NCI-H1694 treated with DMSO at 0.1 percent for 48 hours (cell line): ENCODE data around the gene MGMT.

ENCODE experiments used
- DNase-seq: peaks from one replicate; lab custom pipeline; 2025; lab: John Stamatoyannopoulos, UW

The MGMT gene

GRCh38 chr10:129624526-129624925, 157.5 kb downstream of the MGMT start:
- DNase-seq, result no peak

GRCh38 chr10:129626309-129626708, 159.3 kb downstream of the MGMT start:
- DNase-seq, result no peak

- no peak for DNase-seq
These were observed 159.9 kb downstream of the MGMT start for GRCh38 chr10:129626796-129627435.

- DNase-seq, result no peak
These were observed 160.4 kb downstream of the MGMT start for GRCh38 chr10:129627442-129627841.

GRCh38 chr10:129628823-129629222, 161.8 kb downstream of the MGMT start:
- no peak for DNase-seq

- no peak for DNase-seq
These were observed 162.9 kb downstream of the MGMT start for GRCh38 chr10:129629911-129630310.

- no peak for DNase-seq
These were observed 164.0 kb downstream of the MGMT start for GRCh38 chr10:129631006-129631405.

- no peak for DNase-seq
These were observed 165.0 kb downstream of the MGMT start for GRCh38 chr10:129631870-129632623.

GRCh38 chr10:129637010-129637409, 170.0 kb downstream of the MGMT start:
- DNase-seq, result no peak

- no peak for DNase-seq
These were observed 170.8 kb downstream of the MGMT start for GRCh38 chr10:129637846-129638245.

- DNase-seq, result no peak
These were observed 174.3 kb downstream of the MGMT start for GRCh38 chr10:129641351-129641750.

- DNase-seq, result no peak
These were observed 174.9 kb downstream of the MGMT start for GRCh38 chr10:129641982-129642381.

GRCh38 chr10:129642427-129642826, 175.4 kb downstream of the MGMT start:
- no peak for DNase-seq

GRCh38 chr10:129643266-129643665, 176.2 kb downstream of the MGMT start:
- DNase-seq, result no peak

GRCh38 chr10:129645487-129645886, 178.4 kb downstream of the MGMT start:
- DNase-seq, result no peak

- DNase-seq, result no peak
These were observed 179.9 kb downstream of the MGMT start for GRCh38 chr10:129646973-129647372.

- no peak for DNase-seq
These were observed 180.5 kb downstream of the MGMT start for GRCh38 chr10:129647590-129647989.

- DNase-seq, result no peak
These were observed 181.8 kb downstream of the MGMT start for GRCh38 chr10:129648856-129649255.

- no peak for DNase-seq
These were observed 185.0 kb downstream of the MGMT start for GRCh38 chr10:129652021-129652420.

GRCh38 chr10:129652521-129653201, 185.6 kb downstream of the MGMT start:
- DNase-seq, result no peak

- no peak for DNase-seq
These were observed 186.4 kb downstream of the MGMT start for GRCh38 chr10:129653428-129653827.

GRCh38 chr10:129653861-129654260, 186.8 kb downstream of the MGMT start:
- no peak for DNase-seq

GRCh38 chr10:129654461-129654860, 187.4 kb downstream of the MGMT start:
- no peak for DNase-seq
